Measurements from ENCODE around the gene C17orf114.
A peak's percentile ranks its signal among the peaks of the same experiment; 100 is the strongest.

C17orf114 gene

DNA sequence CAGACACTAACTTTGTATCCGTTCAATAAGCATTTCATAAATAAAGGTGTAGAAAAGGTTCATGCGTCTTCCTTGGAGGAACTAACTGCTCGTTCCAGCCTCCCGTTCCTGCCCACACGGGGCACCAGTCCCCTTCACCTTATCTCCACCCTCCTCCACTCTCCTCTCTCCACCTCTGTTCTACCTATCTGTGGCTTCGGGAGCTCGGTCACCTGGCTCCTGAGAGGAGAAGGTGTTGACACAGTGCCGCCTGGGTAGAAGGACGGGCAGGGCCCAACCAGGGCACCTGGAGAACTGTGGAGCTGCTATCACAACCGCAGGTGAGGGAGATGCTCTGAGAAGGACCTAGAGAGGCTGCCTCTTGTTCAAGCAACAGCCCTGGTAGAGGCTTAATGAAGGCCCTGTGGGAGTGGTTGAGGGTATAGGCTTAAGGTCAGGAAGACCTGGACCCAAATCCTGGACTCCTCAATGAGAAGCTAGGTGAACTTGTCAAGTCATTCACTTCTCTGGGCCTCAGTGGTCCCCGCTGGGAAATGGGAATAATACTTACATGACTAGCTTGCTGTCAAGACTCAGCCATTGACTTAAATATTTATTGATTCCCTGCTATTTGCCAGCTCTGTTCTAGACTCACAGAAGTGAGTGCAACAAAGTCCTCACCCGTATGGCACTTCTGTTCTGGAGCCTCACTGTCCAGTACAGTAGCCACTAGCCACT lies 21.4 kb upstream of the C17orf114 start:
- no peak for DNase-seq (ENCODE audit: low read depth)

DNA sequence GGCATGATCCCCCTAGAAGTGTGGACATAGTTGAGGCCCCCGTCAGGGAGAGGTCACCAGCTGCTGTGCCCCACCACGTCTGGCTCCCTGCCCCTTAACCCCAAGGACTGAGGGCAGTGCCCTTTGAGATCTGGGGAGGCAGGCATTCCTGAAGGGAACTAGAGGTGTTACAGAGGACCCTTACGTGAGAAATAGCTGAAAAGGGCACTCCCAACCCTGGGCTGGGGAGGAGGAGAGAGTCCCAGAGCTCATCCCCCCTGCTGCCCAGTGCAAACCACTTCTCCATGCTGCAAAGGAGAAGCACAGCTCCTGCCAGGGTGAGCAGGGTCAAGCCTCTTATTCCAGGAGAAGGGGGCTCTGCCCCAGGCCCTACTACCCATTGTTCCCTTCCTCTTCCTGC lies 20.7 kb upstream of the C17orf114 start:
- no peak for DNase-seq (ENCODE audit: low read depth)

DNA sequence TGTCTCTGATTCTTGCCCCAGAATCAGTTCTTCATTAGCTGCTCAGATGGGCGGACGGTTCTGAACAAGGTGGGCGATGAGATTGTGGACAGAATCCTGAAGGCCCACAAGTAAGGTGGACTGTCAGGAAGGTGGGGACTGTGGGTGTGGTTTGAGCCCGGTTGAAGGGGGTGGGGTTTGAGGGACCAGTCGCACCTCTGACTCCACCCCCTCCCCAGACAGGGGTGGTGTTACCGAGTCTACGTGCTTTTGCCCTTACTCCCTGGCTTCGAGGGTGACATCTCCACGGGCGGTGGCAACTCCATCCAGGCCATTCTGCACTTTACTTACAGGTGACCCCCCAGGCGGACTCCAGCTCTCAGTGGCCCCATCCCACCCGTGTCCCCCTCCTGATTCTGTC lies 16.1 kb upstream of the C17orf114 start:
- DNase-seq (ENCODE audit: low read depth), result no peak

DNA sequence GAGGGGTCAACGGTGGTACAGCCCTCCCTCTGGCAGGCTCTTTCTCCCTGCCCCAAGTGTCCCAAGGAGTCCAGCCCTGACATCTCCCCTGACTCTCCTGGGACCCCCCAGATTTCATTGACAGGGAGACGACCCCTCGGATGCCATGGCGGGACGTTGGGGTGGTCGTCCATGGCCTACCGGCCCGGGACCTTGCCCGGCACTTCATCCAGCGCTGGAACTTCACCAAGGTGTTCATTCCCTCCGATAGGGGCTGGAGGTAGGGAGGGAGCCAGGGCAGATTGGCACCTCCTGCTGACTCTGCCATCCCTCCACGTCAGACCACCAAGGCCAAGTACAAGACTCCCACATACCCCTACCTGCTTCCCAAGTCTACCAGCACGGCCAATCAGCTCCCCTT lies 14.7 kb upstream of the C17orf114 start:
- DNase-seq (ENCODE audit: low read depth), result no peak

DNA sequence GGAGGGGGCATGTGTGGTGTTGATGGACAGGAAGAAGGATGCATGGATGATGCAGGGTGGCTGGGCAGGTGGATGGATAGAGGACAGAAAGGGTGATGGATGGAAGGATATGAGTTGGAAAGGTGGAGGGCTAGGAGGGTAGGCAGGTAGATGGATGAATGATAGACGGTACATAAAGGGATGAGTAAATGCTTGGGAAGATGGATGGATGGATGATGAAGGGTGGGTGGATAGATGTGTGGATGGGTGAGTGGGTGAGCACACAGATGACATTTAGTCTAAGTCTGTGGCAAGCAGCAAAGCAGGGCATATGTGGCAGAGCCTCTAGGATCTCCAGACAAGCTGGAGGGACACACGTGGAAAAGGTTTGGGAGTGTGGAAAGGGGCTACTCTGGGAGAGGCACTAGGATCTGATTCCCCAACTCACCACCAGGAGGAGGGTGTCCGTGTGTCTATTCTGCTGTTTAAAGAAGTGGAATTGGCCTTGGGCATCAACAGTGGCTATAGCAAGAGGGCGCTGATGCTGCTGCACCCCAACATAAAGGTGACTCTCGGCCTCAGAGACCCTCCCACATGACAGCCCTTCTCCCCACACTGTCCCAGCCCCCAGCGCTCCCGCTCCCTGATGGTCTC lies 13.0 kb upstream of the C17orf114 start:
- DNase-seq (ENCODE audit: low read depth), result no peak

DNA sequence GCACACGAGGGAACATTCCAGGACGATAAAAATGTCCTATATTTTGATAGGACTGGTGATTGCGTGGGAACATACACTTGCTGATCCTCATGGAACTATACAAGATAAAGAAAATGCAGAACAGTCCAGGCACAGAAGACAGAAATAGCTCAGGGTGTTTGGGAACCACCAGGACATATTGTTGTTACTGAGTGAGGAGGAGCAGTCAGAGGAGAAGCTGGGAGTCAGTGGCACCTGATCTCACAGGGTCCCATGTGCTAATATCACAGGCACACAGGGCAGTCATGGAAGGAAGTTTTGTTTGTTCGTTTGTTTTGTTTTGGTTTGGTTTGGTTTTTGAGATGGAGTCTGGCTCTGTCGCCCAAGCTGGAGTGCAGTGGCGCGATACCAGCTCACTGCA lies 10.6 kb upstream of the C17orf114 start:
- DNase-seq (ENCODE audit: low read depth), result no peak

DNA sequence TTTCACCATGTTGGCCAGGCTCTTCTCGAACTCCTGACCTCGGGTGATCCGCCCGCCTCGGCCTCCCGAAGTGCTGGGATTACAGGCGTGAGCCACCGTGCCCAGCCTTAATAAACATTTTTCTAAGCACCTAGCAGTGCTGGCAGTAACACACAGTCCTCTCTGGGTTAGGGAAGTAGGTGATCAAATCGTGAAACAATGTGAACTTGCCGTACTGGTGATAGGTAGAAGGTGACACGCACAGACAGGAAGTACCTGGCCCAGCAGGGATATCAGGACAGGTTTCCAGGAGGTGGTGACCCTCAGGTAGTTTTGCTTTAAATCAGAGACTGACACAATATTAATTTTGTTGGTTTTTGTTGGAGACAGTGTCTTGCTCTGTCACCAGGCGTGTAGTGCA lies 9.3 kb upstream of the C17orf114 start:
- no peak for DNase-seq (ENCODE audit: low read depth)

DNA sequence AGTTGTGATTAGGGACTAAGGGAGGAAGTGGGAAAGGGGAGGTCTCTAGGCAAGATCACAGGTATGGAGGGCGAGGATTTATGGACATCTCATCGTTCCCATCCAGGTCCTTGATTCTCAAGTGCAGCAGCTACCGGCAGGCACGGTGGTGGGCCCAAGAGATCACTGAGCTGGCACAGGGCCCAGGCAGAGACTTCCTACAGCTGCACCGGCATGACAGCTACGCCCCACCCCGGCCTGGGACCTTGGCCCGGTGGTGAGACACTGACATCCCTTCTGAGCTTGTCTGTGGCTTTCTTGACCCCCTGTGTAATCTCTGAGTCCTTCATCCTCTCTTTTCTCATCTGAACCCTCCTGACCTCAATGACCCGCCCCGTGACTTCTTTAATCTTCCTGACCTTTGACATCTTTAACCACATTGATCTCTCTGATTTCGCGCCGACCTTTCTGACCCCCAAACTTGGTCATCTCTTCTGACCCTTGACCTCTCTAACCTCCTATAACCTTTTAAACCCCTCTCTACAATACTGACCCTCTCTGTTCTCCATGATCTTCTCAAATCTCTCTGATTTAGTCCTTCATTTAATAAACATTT lies 8.7 kb upstream of the C17orf114 start:
- DNase-seq (ENCODE audit: low read depth), result no peak

DNA sequence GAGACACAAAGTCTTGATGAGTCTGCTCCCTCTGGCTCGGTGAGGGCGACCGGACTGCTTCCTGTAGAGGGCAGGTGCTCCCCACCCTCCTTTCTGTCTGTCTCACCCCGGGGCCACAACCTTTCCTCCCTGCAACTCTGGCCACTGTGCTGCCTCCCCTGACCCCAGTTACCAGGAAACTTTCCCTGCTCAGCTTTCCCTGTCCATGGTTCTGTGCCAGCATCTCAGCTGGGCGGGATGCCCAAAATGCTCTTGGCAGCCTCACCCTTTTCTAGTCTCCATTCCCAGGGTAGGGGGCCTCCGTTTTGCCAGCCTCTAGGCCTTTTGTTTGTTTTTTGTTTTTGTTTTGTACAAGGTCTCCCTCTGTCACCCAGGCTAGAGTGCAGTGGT lies 6.2 kb upstream of the C17orf114 start:
- DNase-seq (ENCODE audit: low read depth), result no peak

DNA sequence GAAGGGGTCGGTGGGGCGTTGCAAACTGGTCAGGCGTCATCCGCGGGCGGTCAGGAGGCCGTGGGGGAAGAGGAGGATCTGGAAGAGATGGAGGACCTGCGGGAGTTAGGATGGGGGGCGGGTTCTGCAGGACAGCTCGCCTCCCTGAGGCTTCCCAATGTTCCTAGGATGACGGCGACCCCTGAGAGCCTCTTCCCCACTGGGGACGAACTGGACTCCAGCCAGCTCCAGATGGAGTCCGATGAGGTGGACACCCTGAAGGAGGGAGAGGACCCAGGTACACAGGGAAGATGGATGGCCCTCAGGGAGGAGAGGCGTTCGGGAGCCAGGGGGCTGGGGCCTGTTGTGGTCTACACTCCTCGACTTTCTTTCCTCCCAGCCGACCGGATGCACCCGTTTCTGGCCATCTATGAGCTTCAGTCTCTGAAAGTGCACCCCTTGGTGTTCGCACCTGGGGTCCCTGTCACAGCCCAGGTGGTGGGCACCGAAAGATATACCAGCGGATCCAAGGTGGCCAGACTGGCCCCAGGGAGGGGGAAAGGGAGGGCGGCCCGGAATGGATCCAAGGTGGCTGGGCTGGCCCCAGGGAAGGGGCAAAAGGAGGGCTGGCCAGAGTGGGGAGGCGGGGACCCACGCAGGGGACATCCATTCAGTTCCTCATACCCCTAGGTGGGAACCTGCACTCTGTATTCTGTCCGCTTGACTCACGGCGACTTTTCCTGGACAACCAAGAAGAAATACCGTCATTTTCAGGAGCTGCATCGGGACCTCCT lies 5.7 kb upstream of the C17orf114 start:
- no peak for DNase-seq (ENCODE audit: low read depth)

DNA sequence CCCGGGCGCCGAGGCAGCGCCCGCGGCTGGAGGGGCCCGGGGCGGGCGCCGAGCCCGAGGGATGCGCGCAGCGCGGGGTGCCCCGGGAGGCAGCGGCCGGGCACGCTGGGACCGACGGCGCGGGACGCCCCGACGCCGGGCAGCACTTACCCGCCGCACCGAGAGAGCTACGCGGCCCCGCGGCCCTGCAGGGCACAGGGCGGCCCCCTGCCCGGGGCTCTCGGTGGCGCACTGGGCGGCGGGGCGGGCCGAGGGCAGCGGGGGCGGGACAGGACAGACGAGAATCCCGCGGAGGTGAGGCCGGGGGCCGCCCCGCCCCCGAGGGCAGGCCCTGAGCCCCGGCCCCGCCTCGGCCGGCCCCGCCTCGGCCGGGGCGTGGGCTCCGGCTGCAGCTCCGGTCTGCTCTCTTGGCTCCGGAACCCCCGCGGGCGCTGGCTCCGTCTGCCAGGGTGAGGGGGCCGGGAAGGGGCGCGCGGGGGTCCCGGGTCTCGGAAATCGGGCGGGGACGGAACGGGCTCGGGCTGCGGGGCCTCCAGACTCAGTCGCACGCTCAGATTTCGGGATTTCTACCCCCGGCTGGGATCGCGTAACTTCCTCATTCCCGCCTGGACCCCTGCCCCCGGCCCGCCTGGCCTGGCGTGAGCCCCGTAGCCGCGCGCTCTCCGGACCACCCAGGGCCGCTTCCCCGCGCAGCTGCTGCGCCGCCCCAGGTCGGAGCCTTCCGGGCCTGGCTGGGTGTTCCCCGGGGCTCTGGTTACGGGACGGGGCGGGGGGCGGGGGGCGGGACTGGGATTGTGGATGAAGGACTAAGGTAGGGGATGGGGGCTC lies 4.9 kb upstream of the C17orf114 start, which contains the start of gene PLD2:
Gene PLD2 (plus strand): TSS at position 376 of the 828 bp plus-strand sequence. CDS start 621 bp downstream, outside the sequence.
- DNase-seq (ENCODE audit: low read depth), result peak; percentile 47

DNA sequence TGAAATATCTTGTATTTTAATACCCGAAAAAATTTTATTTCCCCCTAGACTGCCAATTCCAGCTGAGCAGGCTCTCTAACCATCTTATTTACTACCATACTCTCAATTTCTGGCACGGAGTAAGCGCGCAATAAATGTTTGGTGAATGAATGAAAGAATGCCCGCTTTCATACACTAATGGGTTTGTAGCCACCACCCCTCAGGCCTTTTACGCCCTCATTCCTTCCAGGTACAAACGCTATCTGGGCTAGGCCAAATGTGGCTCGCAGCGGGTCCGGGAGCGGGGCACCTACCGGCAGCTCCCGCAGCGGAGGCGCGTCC lies 4.3 kb upstream of the C17orf114 start:
- DNase-seq (ENCODE audit: low read depth), result no peak

DNA sequence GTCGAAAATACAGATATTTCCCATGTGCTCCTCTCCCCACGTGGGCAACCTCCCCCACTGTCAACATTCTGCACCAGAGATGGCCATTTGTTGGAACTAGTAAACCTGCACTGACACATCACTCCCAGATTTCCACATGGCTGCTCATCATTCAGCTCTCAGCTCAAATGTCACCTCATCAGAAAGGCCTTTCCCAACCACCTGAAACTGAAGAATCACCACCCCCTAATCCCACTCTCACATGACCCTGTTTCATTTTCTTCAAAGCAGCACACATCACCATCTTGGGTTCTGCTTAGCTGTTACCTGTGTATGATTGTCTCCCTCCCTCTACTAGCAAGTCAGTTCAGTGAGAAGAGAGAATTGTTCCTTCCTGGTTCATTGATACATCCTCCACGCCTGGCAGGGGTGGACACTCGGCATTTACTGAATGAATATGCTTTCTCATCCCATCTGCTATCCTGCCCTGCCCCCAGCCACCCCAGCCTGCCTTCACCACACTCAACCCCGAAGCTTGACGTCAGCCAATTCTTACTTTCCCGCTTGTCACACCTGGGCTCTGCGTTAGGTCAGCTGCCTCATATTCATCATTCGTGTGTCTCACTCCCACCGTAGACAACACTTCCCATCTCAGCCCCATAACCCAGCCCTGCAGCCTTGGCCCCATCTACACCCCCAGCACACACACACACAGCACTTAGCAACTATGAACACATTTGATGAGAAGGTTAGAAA lies 1.5 kb downstream of the C17orf114 start:
- DNase-seq (ENCODE audit: low read depth), result no peak

DNA sequence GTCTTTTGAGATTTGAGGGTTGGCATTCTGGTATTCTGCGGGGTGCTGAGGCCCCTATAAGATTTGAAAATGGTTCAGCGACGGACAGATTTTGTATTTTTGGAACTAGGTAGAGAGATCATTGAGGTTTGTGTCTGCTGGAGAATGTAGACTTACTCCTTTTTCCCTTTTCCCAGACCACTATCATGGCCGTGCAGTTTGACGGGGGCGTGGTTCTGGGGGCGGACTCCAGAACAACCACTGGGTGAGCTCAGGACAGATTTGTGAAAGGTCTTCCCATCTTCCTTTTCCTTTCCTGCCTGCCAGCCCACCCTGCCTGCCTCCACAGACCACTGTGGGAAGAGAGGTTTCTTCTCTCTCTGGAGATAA lies 5.6 kb downstream of the C17orf114 start:
- no peak for DNase-seq (ENCODE audit: low read depth)

DNA sequence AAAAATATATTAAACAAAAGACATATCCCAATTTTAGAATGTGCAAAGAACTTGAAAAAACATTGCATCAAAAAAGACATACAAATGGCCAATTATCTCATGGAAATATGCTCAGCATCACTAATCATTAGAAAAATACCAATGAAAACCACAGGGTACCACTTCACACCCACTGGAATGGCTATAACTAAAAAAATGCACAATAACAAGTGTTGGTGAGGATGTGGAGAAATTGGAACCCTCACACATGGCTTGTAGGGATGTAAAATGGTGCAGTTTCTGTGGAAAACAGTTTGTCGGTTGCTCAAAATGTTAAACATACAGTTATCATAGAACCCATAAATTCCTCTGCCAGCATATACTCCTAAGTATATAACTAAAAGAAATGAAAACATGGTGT lies 7.0 kb downstream of the C17orf114 start:
- no peak for DNase-seq (ENCODE audit: low read depth)

DNA sequence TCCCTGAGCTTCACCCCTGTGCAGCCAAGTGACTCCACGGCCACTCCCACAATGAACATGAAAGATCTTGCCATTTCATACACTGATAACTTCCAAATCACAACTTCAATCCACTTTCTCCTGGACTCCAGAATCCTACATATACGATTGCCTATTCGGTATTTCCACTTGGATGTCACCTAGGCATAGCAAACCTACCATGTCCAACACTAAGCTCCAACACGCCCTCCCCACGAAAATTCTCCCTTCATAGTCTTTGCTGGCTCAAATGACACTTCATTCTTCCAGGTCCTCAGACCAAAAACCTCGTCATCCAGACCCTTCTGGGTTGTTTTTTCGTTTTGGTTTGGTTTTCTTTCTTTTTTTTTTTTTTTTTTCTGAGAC lies 11.4 kb downstream of the C17orf114 start:
- no peak for DNase-seq (ENCODE audit: low read depth)

DNA sequence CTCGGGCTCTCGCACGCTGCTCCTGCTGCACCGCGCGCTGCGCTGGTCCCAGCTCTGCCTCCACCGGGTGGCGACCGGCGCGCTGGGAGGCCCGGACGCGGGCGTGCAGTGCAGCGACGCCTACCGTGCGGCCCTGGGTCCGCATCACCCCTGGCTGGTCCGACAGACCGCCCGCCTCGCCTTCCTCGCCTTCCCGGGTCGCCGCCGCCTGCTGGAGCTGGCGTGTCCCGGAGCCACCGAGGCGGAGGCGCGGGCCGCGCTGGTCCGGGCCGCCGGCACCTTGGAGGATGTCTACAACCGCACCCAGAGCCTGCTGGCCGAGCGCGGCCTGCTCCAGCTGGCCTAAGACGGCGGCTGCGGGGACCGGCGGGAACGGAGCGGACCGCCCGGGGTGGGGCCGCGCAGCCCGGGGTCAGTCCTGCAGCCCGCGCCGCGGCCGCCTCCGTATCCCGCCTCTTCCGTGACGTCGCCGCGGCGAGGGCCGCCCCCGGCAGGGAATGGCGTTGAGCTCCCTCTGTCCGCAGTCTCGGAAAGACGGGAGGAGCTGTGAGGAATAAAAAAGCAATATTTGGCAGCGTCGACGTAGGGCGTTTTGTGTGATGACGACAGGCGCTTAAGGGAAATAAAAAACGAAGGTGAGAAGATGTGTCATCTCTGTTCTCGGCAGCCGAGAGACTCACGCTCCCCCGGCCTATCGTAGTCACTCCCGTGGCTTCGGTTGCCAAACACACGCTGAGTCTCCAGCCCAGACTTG lies 12.0 kb downstream of the C17orf114 start:
- DNase-seq (ENCODE audit: low read depth), result peak; percentile 74

DNA sequence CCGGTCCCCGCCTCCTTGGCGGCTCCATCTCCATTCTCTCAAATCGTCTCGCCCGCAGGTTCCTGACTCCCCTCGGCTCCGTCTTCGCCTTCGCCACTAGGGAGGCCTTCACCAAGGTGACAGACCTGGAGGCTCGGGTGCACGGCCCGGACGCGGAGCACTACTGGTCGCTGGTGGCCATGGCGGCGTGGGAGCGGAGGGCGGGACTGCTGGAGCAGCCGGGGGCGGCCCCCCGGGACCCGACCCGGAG lies 12.5 kb downstream of the C17orf114 start:
- no peak for DNase-seq (ENCODE audit: low read depth)

DNA sequence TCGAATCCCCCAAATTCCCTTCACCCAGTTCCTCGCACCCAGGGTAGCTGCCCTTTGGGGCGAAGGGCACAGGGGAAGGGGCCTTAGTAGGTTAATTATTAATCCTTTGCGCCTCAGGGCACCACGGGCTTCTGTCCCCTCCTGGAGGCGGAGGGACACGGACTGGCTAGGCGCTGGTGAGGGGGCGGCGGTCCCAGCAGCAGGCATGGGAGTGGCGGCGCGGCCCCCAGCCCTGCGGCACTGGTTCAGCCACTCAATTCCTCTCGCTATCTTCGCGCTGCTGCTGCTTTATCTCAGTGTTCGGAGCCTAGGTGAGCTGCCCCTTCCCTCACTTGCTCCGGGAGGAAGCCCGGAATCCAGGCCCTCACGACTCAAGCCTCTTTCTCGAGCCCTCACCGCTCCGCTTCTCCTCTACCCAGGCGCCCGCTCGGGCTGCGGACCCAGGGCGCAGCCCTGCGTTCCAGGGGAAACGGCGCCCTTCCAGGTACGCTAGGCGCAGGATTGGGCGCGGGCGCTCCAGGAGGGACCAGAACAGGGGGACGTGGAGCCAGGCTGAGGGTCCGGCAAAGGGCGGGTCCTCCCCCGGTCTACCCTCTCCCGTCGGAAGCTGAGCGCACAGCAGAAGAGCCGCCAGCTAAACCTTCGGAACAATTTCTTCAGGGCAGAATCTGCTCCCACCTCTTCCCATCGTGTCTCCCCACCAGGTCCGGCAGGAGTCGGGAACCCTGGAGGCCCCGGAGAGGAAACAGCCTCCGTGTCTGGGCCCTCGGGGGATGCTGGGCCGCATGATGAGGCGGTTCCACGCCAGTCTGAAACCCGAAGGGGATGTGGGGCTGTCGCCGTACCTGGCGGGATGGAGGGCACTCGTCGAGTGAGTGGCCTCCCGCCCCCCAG lies 13.1 kb downstream of the C17orf114 start, which contains the start of gene GLTPD2:
Gene GLTPD2 (plus strand): TSS at position 158 of the 894 bp plus-strand sequence. CDS start 48 bp downstream, at position 206.
- no peak for DNase-seq (ENCODE audit: low read depth)

Measured in fibroblast of the conjunctiva (primary cell).